Endothelial cell (in vitro differentiated cells): Measurements from ENCODE around the gene ARID3C. TPM values are rescaled to one million over a fixed set of nuclear protein-coding genes. Genes with fewer than 3 reads are reported as not detected.

Experiments
- DNase-seq: peaks from one replicate; pipeline ENCODE4 v3.0.0; 2021; ENCODE audit warnings: low spot score
- H3K27ac Mint-ChIP-seq: one replicate; pipeline ENCODE4 v1.8.0; 2021; ENCODE audit warnings: mixed read lengths, inconsistent platforms; ENCODE audit not compliant: unreplicated experiment
- H3K27me3 Mint-ChIP-seq: one replicate; pipeline ENCODE4 v1.8.0; 2021; ENCODE audit warnings: mild to moderate bottlenecking, moderate library complexity, mixed read lengths, inconsistent platforms; ENCODE audit not compliant: unreplicated experiment
- H3K36me3 Mint-ChIP-seq: one replicate; pipeline ENCODE4 v1.8.0; 2021; ENCODE audit warnings: mild to moderate bottlenecking, low read depth, mixed read lengths, inconsistent platforms; ENCODE audit not compliant: unreplicated experiment
- H3K4me1 Mint-ChIP-seq: one replicate; pipeline ENCODE4 v1.8.0; 2021; ENCODE audit warnings: mild to moderate bottlenecking, mixed read lengths, inconsistent platforms; ENCODE audit not compliant: unreplicated experiment
- H3K4me3 Mint-ChIP-seq: one replicate; pipeline ENCODE4 v1.8.0; 2021; ENCODE audit warnings: mild to moderate bottlenecking, mixed read lengths, inconsistent platforms; ENCODE audit not compliant: unreplicated experiment
- H3K9me3 Mint-ChIP-seq: one replicate; pipeline ENCODE4 v1.8.0; 2021; ENCODE audit warnings: mixed read lengths, inconsistent platforms; ENCODE audit not compliant: unreplicated experiment
- CTCF ChIP-seq: fragments of 200-600 bp; sonication (generic); IDR thresholded peaks from one replicate; pipeline ENCODE4 v1.5.0; 2021; ENCODE audit warnings: antibody characterized with exemption; ENCODE audit not compliant: unreplicated experiment
- long read RNA-seq: library from polyadenylated mRNA; unstranded; transcript quantifications from one replicate; pipeline ENCODE4 v2.0.0, GENCODE V29; 2020; ENCODE audit not compliant: unreplicated experiment
- total RNA-seq: library from RNA; stranded (reverse); fragmentation: NEBNext Ultra II Directional; extraction: Animal tissue kit (Norgen Biotek cat#: 25700); gene quantifications from one replicate; pipeline ENCODE4 v1.2.1, GENCODE V29; 2021; ENCODE audit not compliant: unreplicated experiment

ARID3C gene
- total RNA-seq, result not detected
- long read RNA-seq, result 0 reads

- DNase-seq, result peak; percentile 41
- Mint-ChIP-seq H3K4me3 (peak within 1 kb of the TSS; percentile 88), H3K4me1 (peaks cover 11% of the 10 kb centered on the region), H3K9me3 (no peaks in the 10 kb centered on the region), H3K27ac (no peak within 1 kb of the TSS), H3K36me3 (peaks cover 6% of the 10 kb centered on the region), H3K27me3 (peaks cover 33% of the 10 kb centered on the region)
- TF ChIP-seq CTCF, result no peak
Observed at GRCh38 chr9:34628656-34629490, at the start of gene ARID3C. Gene ARID3C (minus strand): TSS chr9:34629066. CDS start chr9:34628014, 1,052 bp downstream.

GRCh38 chr9:34675869-34676268 is 47.0 kb upstream of the ARID3C start:
- no peaks in the 10 kb centered on the region for H3K4me1 Mint-ChIP-seq
- H3K9me3 Mint-ChIP-seq, result no peaks in the 10 kb centered on the region
- peaks cover 5% of the 10 kb centered on the region for H3K27me3 Mint-ChIP-seq
- no peak overlapping the region for H3K27ac Mint-ChIP-seq
- DNase-seq, result no peak
- H3K36me3 Mint-ChIP-seq, result no peaks in the 10 kb centered on the region
- TF ChIP-seq CTCF, result no peak
- H3K4me3 Mint-ChIP-seq, result no peak overlapping the region

GRCh38 chr9:34675048-34675714 is 46.3 kb upstream of the ARID3C start:
- H3K27me3 Mint-ChIP-seq, result peaks cover 5% of the 10 kb centered on the region
- TF ChIP-seq CTCF, result peak; percentile 59
- H3K36me3 Mint-ChIP-seq, result no peaks in the 10 kb centered on the region
- DNase-seq, result peak; percentile 89
- H3K27ac Mint-ChIP-seq, result no peak overlapping the region
- no peak overlapping the region for H3K4me3 Mint-ChIP-seq
- H3K9me3 Mint-ChIP-seq, result no peaks in the 10 kb centered on the region
- H3K4me1 Mint-ChIP-seq, result no peaks in the 10 kb centered on the region

- no peak for TF ChIP-seq CTCF
- no peak for DNase-seq
- Mint-ChIP-seq H3K27ac (no peak overlapping the region), H3K27me3 (peaks cover 5% of the 10 kb centered on the region), H3K36me3 (peaks cover 5% of the 10 kb centered on the region), H3K4me3 (no peak overlapping the region), H3K4me1 (no peaks in the 10 kb centered on the region), H3K9me3 (no peaks in the 10 kb centered on the region)
Observed at GRCh38 chr9:34674440-34674839, 45.6 kb upstream of the ARID3C start.

GRCh38 chr9:34671307-34671706 is 42.4 kb upstream of the ARID3C start:
- TF ChIP-seq CTCF, result no peak
- Mint-ChIP-seq H3K4me1 (no peaks in the 10 kb centered on the region), H3K27me3 (peaks cover 5% of the 10 kb centered on the region), H3K9me3 (peaks cover 4% of the 10 kb centered on the region), H3K27ac (no peak overlapping the region), H3K36me3 (peaks cover 14% of the 10 kb centered on the region), H3K4me3 (no peak overlapping the region)
- DNase-seq, result no peak
